HEK293 (cell line): ENCODE measurements around the gene GTF2IRD1.
A peak's percentile ranks its signal among the peaks of the same experiment; 100 is the strongest.
"Not testable (repeated sequence)": the region's sequence is repeated elsewhere in the genome, so short reads cannot be mapped to it uniquely, and the experiment has no call there.

Experiments used
- CTCF ChIA-PET: fragments of 350-600 bp; formaldehyde crosslinking; extraction: SDS; loops from one replicate; lab custom pipeline; 2021; ENCODE audit warnings: antibody characterized with exemption; lab: Yijun Ruan, JAX
- POLR2A ChIA-PET: fragments of 300-600 bp; formaldehyde crosslinking; extraction: SDS; loops from one replicate; lab custom pipeline; 2020; ENCODE audit warnings: antibody characterized with exemption, inconsistent platforms; lab: Yijun Ruan, JAX
- H3K27ac ChIP-seq: fragments of 200-500 bp; sonication (Bioruptor generic); 2 replicates; pipeline ENCODE4 v1.5.1; 2014; ENCODE audit warnings: low read depth, low read length, control low read depth, inconsistent platforms; ENCODE audit errors: extremely low read depth
- H3K36me3 ChIP-seq, 2 experiments: fragments of 200-500 bp in 1 of 2; sonication (Bioruptor generic) in 1 of 2; 1 replicate in 1 of 2; 2 replicates in 1 of 2; pipeline ENCODE4 v1.5.1; 2014 to 2017; ENCODE audit warnings: inconsistent platforms in 2 of 2, low read length in 2 of 2; ENCODE audit not compliant: control insufficient read depth in 2 of 2, insufficient read depth in 1 of 2
- H3K4me1 ChIP-seq: fragments of 200-500 bp; sonication (Bioruptor generic); 2 replicates; pipeline ENCODE4 v1.5.1; 2014; ENCODE audit warnings: mild to moderate bottlenecking, low read length, inconsistent platforms; ENCODE audit not compliant: control insufficient read depth, insufficient read depth
- H3K4me3 ChIP-seq: 2 replicates; pipeline ENCODE4 v1.5.1; 2011; ENCODE audit warnings: low read depth, mild to moderate bottlenecking, control low read depth, low read length, moderate library complexity
- H3K9me3 ChIP-seq: fragments of 200-500 bp; sonication (Bioruptor generic); 2 replicates; pipeline ENCODE4 v1.5.1; 2014; ENCODE audit warnings: low read depth, low read length, inconsistent platforms; ENCODE audit not compliant: control insufficient read depth, insufficient read depth
- ZBTB10 ChIP-seq: fragments of 450-650 bp; formaldehyde crosslinking; IDR thresholded peaks from 2 replicates; pipeline ENCODE4 v1.5.1; 2016; ENCODE audit warnings: missing biosample characterization, missing genetic modification characterization
- ZBTB49 ChIP-seq: fragments of 450-650 bp; formaldehyde crosslinking; IDR thresholded peaks from 2 replicates; pipeline ENCODE4 v1.5.1; 2016; ENCODE audit warnings: missing biosample characterization, missing genetic modification characterization, low read depth
- ZNF121 ChIP-seq: fragments of 450-650 bp; formaldehyde crosslinking; IDR thresholded peaks from 2 replicates; pipeline ENCODE4 v1.5.1; 2016; ENCODE audit warnings: missing biosample characterization, missing genetic modification characterization
- ZNF146 ChIP-seq: fragments of 450-650 bp; formaldehyde crosslinking; IDR thresholded peaks from 2 replicates; pipeline ENCODE4 v1.5.1; 2016; ENCODE audit warnings: missing biosample characterization, missing genetic modification characterization
- ZNF184 ChIP-seq: fragments of 450-650 bp; IDR thresholded peaks from 2 replicates; pipeline ENCODE4 v1.5.1; 2018; ENCODE audit warnings: missing biosample characterization, mild to moderate bottlenecking, missing genetic modification characterization
- ZNF26 ChIP-seq: fragments of 450-650 bp; formaldehyde crosslinking; IDR thresholded peaks from 2 replicates; pipeline ENCODE4 v1.5.1; 2016; ENCODE audit warnings: missing biosample characterization, missing genetic modification characterization
- ZNF280D ChIP-seq: fragments of 450-650 bp; formaldehyde crosslinking; IDR thresholded peaks from 2 replicates; pipeline ENCODE4 v1.5.1; 2016; ENCODE audit warnings: missing biosample characterization, missing genetic modification characterization
- ZNF302 ChIP-seq: fragments of 450-650 bp; formaldehyde crosslinking; IDR thresholded peaks from 2 replicates; pipeline ENCODE4 v1.5.1; 2016; ENCODE audit warnings: missing biosample characterization, missing genetic modification characterization, low read depth
- ZNF416 ChIP-seq: fragments of 450-650 bp; formaldehyde crosslinking; IDR thresholded peaks from 2 replicates; pipeline ENCODE4 v1.5.1; 2016; ENCODE audit warnings: missing biosample characterization, missing genetic modification characterization
- ZNF473 ChIP-seq: fragments of 450-650 bp; formaldehyde crosslinking; IDR thresholded peaks from 2 replicates; pipeline ENCODE4 v1.5.1; 2017; ENCODE audit warnings: missing biosample characterization, missing genetic modification characterization
- ZNF571 ChIP-seq: fragments of 450-650 bp; formaldehyde crosslinking; IDR thresholded peaks from 2 replicates; pipeline ENCODE4 v1.5.0; 2017; ENCODE audit warnings: missing biosample characterization, missing genetic modification characterization
- ZNF580 ChIP-seq: fragments of 450-650 bp; formaldehyde crosslinking; IDR thresholded peaks from 2 replicates; pipeline ENCODE4 v1.5.1; 2016; ENCODE audit warnings: missing biosample characterization, missing genetic modification characterization
- ZNF777 ChIP-seq: fragments of 450-650 bp; formaldehyde crosslinking; IDR thresholded peaks from 2 replicates; pipeline ENCODE4 v1.5.1; 2017; ENCODE audit warnings: missing biosample characterization, missing genetic modification characterization, borderline replicate concordance

GTF2IRD1 gene

GRCh38 chr7:74489997-74490945, 36.6 kb downstream of the GTF2IRD1 start:
- Histone ChIP-seq H3K9me3 (no peaks in the 10 kb centered on the region), H3K4me3 (no peak overlapping the region), H3K27ac (no peak overlapping the region), H3K4me1 (no peaks in the 10 kb centered on the region), H3K36me3 (no peaks in the 10 kb centered on the region; a peak in 1 of 3 replicates)
- TF ChIP-seq ZNF473 = no peak
- TF ChIP-seq ZNF121 = peak; percentile 81
- no peak for TF ChIP-seq ZNF571 (tag by site-specific recombination)
- no peak for TF ChIP-seq ZNF777 (tag by site-specific recombination)
- TF ChIP-seq ZNF26 = no peak
- CTCF ChIA-PET = no interaction called here
- POLR2A ChIA-PET = interaction anchor here (0.5 to 0.6 kb wide), 2 partner anchors 24 to 79 kb away, joined by 3 to 6 read pairs; no protein-coding TSS in a partner anchor

- H3K4me3 ChIP-seq, H3K36me3 ChIP-seq, H3K27ac ChIP-seq, H3K4me1 ChIP-seq, POLR2A ChIA-PET, H3K9me3 ChIP-seq, CTCF ChIA-PET: not testable (repeated sequence)
- TF ChIP-seq ZNF146 (tag by site-specific recombination) (peak; percentile 95), ZNF280D (peak; percentile 16; the same call in 1 of the 2 replicates), ZNF580 (tag by site-specific recombination) (peak; percentile 25; the same call in 1 of the 2 replicates)
Measured at GRCh38 chr7:74491490-74491889, 37.8 kb downstream of the GTF2IRD1 start.

- H3K36me3 ChIP-seq = no peaks in the 10 kb centered on the region; a peak in 1 of 3 replicates
- no peak for TF ChIP-seq ZBTB49
- TF ChIP-seq ZBTB10 (tag by site-specific recombination) = no peak
- TF ChIP-seq ZNF184 (tag by site-specific recombination) = no peak
- TF ChIP-seq ZNF416 (tag by site-specific recombination) = no peak
- no peak for TF ChIP-seq ZNF302 (tag by site-specific recombination)
- TF ChIP-seq, all 188 proteins: peak for 0
- Histone ChIP-seq H3K27ac (no peak overlapping the region), H3K9me3 (no peaks in the 10 kb centered on the region), H3K4me3 (no peak overlapping the region), H3K4me1 (no peaks in the 10 kb centered on the region)
- ChIA-PET POLR2A (interaction anchor here (0.6 kb wide), 2 partner anchors 25 to 62 kb away, joined by 3 to 4 read pairs; no protein-coding TSS in a partner anchor), CTCF (no interaction called here)
Measured at GRCh38 chr7:74493295-74493694, 39.6 kb downstream of the GTF2IRD1 start.
